Left kidney (tissue), 8 donors: ENCODE data around the gene MT1H. TPM values are rescaled to one million over a fixed set of nuclear protein-coding genes. Genes with fewer than 3 reads are reported as not detected.
"Not testable (repeated sequence)": the region's sequence is repeated elsewhere in the genome, so short reads cannot be mapped to it uniquely, and the experiment has no call there.

Source experiments
- DNase-seq: peaks from one replicate; pipeline ENCODE4 v3.0.0-alpha.2; 2013
- long read RNA-seq, 8 donors: transcript quantifications; one replicate each; lab custom pipeline, GENCODE V29; 2026
- polyA plus RNA-seq: library from polyadenylated mRNA; unstranded; fragments of 120-200 nt; gene quantifications from one replicate; pipeline ENCODE4 v1.2.1, GENCODE V29; 2013; ENCODE audit not compliant: insufficient read length

The MT1H gene
- polyA plus RNA-seq: 15.7 TPM
- long read RNA-seq, donor 1, transcript MT1H-201 (3 exons, 397 nt): major isoform, 11 of 11 reads
- long read RNA-seq, donor 1, partial matches to known transcripts: 0 of 11 reads
- long read RNA-seq, donor 1, other reads (novel, unspliced or antisense): 0 of 11 reads
- long read RNA-seq, donor 2, partial matches to known transcripts: 0 of 3 reads
- long read RNA-seq, donor 2, other reads (novel, unspliced or antisense): 0 of 3 reads
- long read RNA-seq, donor 3, transcript MT1H-201 (3 exons, 397 nt): major isoform, 12 of 12 reads
- long read RNA-seq, donor 3, partial matches to known transcripts: 0 of 12 reads
- long read RNA-seq, donor 3, other reads (novel, unspliced or antisense): 0 of 12 reads
- long read RNA-seq, donor 4, partial matches to known transcripts: 8 of 12 reads
- long read RNA-seq, donor 4, other reads (novel, unspliced or antisense): 0 of 12 reads
- long read RNA-seq, donor 5: 0 reads
- long read RNA-seq, donor 6, transcript MT1H-201 (3 exons, 397 nt): major isoform, 6 of 6 reads
- long read RNA-seq, donor 6, partial matches to known transcripts: 0 of 6 reads
- long read RNA-seq, donor 6, other reads (novel, unspliced or antisense): 0 of 6 reads
- long read RNA-seq, donor 7, transcript MT1H-201 (3 exons, 397 nt): major isoform, 11 of 11 reads
- long read RNA-seq, donor 7, partial matches to known transcripts: 0 of 11 reads
- long read RNA-seq, donor 7, other reads (novel, unspliced or antisense): 0 of 11 reads
- long read RNA-seq, donor 8, transcript MT1H-201 (3 exons, 397 nt): major isoform, 16 of 16 reads
- long read RNA-seq, donor 8, partial matches to known transcripts: 0 of 16 reads
- long read RNA-seq, donor 8, other reads (novel, unspliced or antisense): 0 of 16 reads

- DNase-seq: no peak
These were observed at the start of gene MT1H for GRCh38 chr16:56669005-56669839. Gene MT1H, plus strand, starts transcription at chr16:56669814. Its CDS starts 71 bp downstream, at chr16:56669885.

- DNase-seq: no peak
These were observed 49.2 kb upstream of the MT1H start for GRCh38 chr16:56620339-56620897.

DNA sequence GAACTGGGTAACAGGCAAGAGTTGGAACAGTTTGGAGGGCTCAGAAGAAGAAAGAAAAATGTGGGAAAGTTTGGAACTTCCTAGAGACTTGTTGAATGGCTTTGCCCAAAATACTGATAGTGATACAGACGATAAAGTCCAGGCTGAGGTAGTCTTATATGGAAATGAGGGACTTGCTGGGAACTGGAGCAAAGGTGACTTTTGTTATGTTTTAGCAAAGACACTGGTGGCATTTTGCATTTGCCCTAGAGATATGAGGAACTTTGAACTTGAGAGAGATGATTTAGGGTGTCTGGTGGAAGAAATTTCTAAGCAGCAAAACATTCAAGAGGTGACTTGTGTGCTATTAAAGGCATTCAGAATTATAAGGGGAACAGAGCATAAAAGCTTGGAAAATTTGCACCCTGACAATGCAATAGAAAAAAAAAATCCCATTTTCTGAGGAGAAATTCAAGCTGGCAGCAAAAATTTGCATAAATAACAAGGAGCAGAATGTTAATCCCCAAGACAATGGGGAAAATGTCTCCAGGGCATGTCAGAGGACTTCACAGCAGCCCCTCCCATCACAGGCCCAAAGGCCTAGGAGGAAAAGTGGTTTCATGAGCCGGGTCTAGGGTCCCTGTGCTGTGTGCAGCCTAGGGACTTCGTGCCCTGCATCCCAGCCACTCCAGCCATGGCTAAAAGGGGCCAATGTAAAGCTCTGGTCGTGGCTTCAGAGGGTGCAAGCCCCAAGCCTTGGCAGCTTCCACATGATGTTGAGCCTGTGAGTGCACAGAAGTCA, 47.8 kb upstream of the MT1H start:
- not testable (repeated sequence) for DNase-seq

- DNase-seq: not testable (repeated sequence)
These were observed 46.4 kb upstream of the MT1H start for GRCh38 chr16:56623184-56623583.

DNA sequence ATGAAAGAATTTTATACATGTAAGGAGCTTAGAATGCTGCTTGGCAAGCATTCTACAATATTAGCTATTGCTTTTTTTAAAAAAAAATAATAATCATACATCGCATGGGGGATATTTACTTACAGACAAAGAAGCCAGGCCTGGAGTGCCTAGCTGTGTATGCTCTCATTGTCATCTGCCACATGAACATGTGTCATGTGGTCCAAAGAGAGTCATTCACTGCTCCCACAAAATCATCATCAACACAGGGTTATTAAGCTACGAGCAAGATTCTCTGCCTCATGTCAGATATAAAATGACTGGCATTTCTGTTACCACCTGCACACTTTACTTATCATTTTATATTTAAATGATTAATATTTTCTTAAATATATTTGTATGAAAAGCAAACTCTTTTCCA, 46.0 kb upstream of the MT1H start:
- no peak for DNase-seq

DNA sequence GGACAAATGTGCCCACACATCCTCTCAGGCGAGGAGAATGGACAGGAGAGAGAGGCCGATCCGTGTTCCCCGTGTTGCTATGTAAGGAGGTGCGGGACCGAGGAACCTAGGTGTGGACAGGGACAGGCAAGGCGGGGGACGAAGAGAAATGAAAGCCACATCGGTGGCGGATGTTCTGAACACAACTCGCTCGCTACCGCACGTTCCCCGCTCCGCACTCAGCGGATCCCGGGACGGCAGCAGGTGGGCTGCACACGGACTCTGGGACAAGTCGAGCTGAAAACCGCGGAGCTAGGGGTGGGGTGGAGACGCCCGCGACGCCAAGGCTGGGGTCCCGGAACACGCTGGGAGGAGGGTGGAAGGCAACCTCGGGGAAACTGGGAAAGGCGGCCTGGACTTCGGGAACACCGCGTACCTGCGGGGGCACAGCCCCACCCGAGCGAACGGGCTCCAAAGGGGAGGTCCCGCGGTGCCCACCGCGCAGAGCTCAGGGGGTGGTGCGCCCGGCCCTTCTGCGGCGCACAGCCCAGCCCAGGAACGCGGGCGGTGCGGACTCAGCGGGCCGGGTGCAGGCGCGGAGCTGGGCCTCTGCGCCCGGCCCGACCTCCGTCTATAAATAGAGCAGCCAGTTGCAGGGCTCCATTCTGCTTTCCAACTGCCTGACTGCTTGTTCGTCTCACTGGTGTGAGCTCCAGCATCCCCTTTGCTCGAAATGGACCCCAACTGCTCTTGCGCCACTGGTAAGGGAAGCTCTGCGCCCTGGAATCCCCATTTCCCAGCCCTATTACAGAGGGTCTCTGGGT, 44.3 kb upstream of the MT1H start, which contains the start of gene MT1E:
Gene MT1E, plus strand, starts transcription at position 642 of the 803 bp plus-strand sequence. Its CDS starts 71 bp downstream, at position 713.
- no peak for DNase-seq

GRCh38 chr16:56625943-56626654, 43.5 kb upstream of the MT1H start:
- DNase-seq: no peak

DNA sequence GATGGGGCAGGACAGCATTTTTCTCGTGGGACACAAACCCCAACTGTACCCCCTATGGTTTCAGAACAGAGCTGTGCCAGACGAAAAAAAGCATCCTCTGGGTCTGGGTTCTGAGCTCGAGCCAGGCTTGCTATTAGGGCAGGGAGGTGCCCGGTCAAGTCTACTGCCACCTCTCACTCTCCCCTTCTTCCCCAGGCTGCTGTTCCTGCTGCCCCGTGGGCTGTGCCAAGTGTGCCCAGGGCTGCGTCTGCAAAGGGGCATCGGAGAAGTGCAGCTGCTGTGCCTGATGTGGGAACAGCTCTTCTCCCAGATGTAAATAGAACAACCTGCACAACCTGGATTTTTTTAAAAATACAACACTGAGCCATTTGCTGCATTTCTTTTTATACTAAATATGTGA, 42.9 kb upstream of the MT1H start:
- DNase-seq: no peak

DNA sequence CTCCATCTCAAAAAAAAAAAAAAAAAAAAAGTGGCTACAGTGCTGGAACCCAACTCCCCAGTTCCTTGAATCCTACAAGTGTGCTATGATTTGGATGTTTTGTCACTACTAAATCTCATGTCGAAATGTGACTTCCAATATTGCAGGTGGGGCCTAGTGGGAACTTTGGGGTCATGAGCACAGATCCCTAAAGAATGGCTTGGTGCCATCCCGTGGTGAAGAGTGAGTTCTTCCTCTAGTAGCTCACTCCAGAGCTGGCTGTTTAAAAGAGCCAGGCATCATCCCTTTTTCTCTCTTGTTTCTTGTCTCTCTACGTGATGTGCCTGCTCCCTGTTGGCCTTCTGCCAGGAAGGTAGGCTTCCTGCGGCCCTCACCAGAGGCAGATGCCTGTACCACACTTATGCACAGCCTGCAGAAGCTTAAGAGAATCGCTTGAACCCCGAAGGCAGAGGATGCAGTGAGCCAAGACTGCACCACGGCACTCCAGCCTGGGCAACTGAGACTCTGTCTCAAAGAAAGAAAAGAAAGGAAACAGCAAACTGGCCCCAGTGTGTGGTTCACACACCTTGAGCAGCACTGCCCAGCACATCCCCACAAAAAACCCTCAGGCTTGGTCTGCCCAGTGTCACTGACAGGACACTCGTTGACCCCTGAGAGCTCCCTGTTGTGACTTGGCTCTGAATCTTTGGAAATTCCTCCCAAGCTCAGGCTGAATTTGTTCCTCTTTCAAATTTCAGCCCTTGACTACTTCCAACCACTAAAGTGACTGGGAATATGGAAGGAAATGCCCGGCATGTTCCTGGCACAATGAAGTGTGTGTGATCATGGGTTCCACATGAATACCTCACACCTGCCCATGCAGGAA, 40.9 kb upstream of the MT1H start:
- no peak for DNase-seq

DNA sequence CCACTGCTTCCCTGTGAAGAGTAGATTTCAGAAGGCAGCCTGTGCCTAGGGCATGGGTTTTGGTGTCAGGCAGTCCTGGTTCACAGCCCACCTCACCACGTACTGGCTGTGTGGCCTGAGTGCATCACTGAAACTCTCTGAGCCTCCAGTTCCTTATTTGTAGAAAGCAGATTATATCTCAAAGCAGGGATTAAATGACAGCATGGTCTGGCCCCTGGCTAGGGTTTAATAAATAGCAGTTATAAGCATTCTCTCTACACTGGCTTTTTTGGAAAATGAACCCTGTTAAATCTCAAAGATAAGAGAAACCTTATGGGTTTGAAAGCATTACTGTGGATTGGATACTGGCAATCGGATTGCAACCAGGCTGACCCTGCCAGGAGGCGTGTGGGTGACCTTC, 40.1 kb upstream of the MT1H start:
- DNase-seq: no peak

GRCh38 chr16:56630134-56630533, 39.5 kb upstream of the MT1H start:
- no peak for DNase-seq

GRCh38 chr16:56631197-56631596, 38.4 kb upstream of the MT1H start:
- DNase-seq: no peak

DNA sequence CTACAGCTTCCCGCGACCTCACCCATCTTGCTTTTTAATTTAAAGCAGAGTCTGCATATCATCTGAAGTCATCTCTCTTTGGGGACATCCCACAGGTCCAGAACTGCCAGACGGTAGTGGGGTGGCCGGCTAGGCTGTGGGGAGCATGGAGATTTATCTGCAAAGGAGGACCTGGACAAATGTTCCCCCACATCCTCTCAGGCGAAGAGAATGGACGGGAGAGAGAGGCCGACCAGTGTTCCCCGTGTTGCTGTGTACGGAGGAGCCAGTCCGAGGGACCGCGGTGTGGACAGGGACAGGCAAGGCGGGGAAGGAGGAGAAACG, 37.8 kb upstream of the MT1H start:
- no peak for DNase-seq

DNA sequence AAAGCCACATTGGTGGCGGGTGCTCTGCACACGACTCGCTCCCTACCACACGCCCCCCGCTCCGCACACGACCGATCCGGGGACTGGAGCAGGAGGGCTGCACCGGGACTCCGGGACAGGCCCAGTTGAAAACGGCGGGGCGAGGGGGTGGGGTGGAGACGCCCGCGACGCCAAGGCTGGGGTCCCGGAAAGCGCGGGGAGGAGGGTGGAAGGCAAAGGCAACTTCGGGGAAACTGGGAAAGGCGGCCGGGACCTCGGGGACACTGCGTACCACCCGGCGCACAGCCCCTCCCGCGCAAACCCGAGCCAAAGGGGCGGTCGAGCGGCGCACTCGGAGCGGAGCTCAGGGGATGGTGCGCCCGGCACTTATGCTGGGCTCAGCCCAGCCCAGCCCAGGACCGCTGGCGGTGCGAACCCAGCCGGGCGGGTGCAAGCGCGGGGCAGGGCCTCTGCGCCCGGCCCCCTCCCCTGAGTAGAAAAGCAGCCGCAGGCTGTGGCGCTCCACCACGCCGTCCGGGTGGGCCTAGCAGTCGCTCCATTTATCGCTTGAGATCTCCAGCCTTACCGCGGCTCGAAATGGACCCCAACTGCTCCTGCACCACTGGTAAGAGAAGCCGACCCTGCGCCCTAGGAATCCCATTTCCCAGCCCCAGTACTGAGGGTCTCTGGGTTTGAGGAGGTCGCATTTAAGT, 37.3 kb upstream of the MT1H start, which contains the start of gene MT1M:
Gene MT1M, plus strand, starts transcription at position 504 of the 692 bp plus-strand sequence. Its CDS starts 73 bp downstream, at position 577.
- no peak for DNase-seq

DNA sequence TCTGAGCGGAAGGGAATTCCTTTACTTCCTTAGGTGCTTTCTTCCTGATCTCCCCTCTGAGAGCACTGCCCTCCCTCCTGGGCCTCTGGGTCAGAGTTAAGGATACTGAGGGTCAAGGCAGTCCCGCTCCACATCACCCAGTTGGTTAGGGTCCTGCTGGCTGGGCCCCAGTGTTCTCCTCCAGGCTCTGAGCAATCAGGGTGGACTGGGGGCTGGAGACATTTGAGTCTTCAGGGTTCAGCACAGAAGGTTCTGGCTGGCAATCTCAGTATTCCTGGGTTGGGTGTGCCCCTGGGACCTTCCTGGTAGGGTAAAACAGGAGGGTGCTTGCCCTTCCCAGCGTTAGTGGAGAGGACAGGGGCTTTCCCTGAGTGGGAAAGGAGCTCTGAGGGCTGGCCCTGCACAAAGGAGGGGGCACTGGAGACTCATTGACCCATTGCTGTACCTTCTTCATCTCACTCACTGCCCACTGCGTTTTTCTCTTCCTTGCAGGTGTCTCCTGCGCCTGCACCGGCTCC, 36.7 kb upstream of the MT1H start:
- DNase-seq: no peak

DNA sequence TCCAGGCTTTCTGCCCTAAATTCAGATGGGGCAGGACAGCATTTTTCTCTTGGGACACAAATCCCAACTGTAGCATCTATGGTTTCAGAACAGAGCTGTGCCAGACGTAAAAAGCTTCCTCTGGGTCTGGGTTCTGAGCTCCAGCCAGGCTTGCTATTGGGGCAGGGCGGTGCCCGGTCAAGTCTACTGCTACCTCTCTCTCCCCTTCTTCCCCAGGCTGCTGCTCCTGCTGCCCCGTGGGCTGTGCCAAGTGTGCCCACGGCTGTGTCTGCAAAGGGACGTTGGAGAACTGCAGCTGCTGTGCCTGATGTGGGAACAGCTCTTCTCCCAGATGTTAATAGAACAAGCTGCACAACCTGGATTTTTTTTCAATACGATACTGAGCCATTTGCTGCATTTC, 36.1 kb upstream of the MT1H start:
- no peak for DNase-seq

DNA sequence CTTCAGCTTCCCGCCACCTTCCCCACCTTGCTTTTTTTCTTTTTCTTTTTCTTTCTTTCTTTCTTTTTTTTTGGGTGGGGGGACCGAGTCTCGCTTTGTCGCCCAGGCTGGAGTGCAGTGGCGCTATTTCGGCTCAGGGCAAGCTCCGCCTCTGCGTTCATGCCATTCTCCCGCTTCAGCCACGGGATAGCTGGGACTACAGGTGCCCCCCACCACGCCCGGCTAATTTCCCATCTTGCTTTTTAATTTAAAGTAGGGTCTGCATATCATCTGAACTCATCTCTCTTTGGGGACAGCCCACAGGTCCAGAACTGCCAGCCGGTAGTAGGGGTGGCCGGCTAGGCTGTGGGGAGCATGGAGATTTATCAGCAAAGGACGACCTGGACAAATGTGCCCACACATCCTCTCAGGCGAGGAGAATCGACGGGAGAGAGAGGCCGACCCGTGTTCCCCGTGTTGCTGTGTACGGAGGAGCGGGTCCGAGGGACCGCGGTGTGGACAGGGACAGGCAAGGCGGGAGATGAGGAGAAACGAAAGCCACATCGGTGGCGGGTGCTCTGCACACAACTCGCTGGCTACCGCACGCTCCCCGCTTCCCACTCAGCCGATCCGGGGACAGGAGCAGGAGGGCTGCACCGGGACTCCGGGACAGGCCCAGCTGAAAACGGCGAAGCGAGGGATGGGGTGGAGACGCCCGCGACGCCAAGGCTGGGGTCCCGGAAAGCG, 34.7 kb upstream of the MT1H start:
- DNase-seq: no peak
